Adipocyte (in vitro differentiated cells): ENCODE measurements around the gene ADAMTS18.

Experiments used
- DNase-seq: peaks from one replicate; pipeline ENCODE4 v3.0.0-alpha.2; 2015; ENCODE audit warnings: low read depth
- H3K27me3 ChIP-seq: replicated peaks from 2 replicates; pipeline ENCODE4 v1.7.0; 2013; ENCODE audit warnings: mild to moderate bottlenecking, low read length, moderate library complexity; ENCODE audit not compliant: control insufficient read depth, insufficient read depth
- H3K36me3 ChIP-seq: 2 replicates; pipeline ENCODE4 v1.7.0; 2013; ENCODE audit warnings: low read length, mild to moderate bottlenecking, moderate library complexity; ENCODE audit not compliant: control insufficient read depth, insufficient read depth, severe bottlenecking
- H3K4me1 ChIP-seq: 2 replicates; pipeline ENCODE4 v1.7.0; 2013; ENCODE audit warnings: mild to moderate bottlenecking, low read length, moderate library complexity; ENCODE audit not compliant: control insufficient read depth, insufficient read depth
- H3K4me3 ChIP-seq: 2 replicates; pipeline ENCODE4 v1.7.0; 2013; ENCODE audit warnings: mild to moderate bottlenecking, low read length, moderate library complexity
- H3K9ac ChIP-seq: 2 replicates; pipeline ENCODE4 v1.7.0; 2013; ENCODE audit warnings: mild to moderate bottlenecking, low read length, moderate library complexity
- H3K9me3 ChIP-seq: 2 replicates; pipeline ENCODE4 v1.7.0; 2013; ENCODE audit warnings: mild to moderate bottlenecking, low read length, moderate library complexity; ENCODE audit not compliant: control insufficient read depth

ADAMTS18 gene

GRCh38 chr16:77336637-77337036 is 98.2 kb downstream of the ADAMTS18 start:
- no peak for DNase-seq
- H3K36me3 ChIP-seq = no peaks in the 10 kb centered on the region
- H3K4me3 ChIP-seq = no peak overlapping the region
- H3K9ac ChIP-seq = no peak overlapping the region
- no peaks in the 10 kb centered on the region for H3K9me3 ChIP-seq
- H3K27me3 ChIP-seq = no peaks in the 10 kb centered on the region
- no peaks in the 10 kb centered on the region for H3K4me1 ChIP-seq

- Histone ChIP-seq H3K27me3 (no peaks in the 10 kb centered on the region), H3K4me1 (no peaks in the 10 kb centered on the region), H3K9me3 (no peaks in the 10 kb centered on the region), H3K9ac (no peak overlapping the region), H3K4me3 (no peak overlapping the region), H3K36me3 (no peaks in the 10 kb centered on the region)
- no peak for DNase-seq
Observed at GRCh38 chr16:77335652-77336234, 99.1 kb downstream of the ADAMTS18 start.

GRCh38 chr16:77332792-77333191 is 102.0 kb downstream of the ADAMTS18 start:
- Histone ChIP-seq H3K4me1 (no peaks in the 10 kb centered on the region), H3K27me3 (no peaks in the 10 kb centered on the region), H3K36me3 (no peaks in the 10 kb centered on the region), H3K9me3 (no peaks in the 10 kb centered on the region), H3K4me3 (no peak overlapping the region), H3K9ac (no peak overlapping the region)
- no peak for DNase-seq

GRCh38 chr16:77331802-77332586 is 102.8 kb downstream of the ADAMTS18 start:
- Histone ChIP-seq H3K4me3 (no peak overlapping the region), H3K27me3 (no peaks in the 10 kb centered on the region), H3K9ac (no peak overlapping the region), H3K36me3 (no peaks in the 10 kb centered on the region), H3K9me3 (no peaks in the 10 kb centered on the region), H3K4me1 (no peaks in the 10 kb centered on the region)
- no peak for DNase-seq

GRCh38 chr16:77331043-77331442 is 103.8 kb downstream of the ADAMTS18 start:
- Histone ChIP-seq H3K9me3 (no peaks in the 10 kb centered on the region), H3K9ac (no peak overlapping the region), H3K27me3 (no peaks in the 10 kb centered on the region), H3K36me3 (no peaks in the 10 kb centered on the region), H3K4me3 (no peak overlapping the region), H3K4me1 (no peaks in the 10 kb centered on the region)
- no peak for DNase-seq

- no peaks in the 10 kb centered on the region for H3K36me3 ChIP-seq
- H3K9me3 ChIP-seq = no peaks in the 10 kb centered on the region
- no peak overlapping the region for H3K4me3 ChIP-seq
- no peak for DNase-seq
- H3K27me3 ChIP-seq = no peaks in the 10 kb centered on the region
- H3K4me1 ChIP-seq = no peaks in the 10 kb centered on the region
- H3K9ac ChIP-seq = no peak overlapping the region
Observed at GRCh38 chr16:77330332-77331042, 104.3 kb downstream of the ADAMTS18 start.

GRCh38 chr16:77328768-77329167 is 106.1 kb downstream of the ADAMTS18 start:
- H3K4me1 ChIP-seq = no peaks in the 10 kb centered on the region

GRCh38 chr16:77328274-77328673 is 106.6 kb downstream of the ADAMTS18 start:
- H3K9me3 ChIP-seq = no peaks in the 10 kb centered on the region
- no peaks in the 10 kb centered on the region for H3K4me1 ChIP-seq
- no peaks in the 10 kb centered on the region for H3K36me3 ChIP-seq
- H3K4me3 ChIP-seq = no peak overlapping the region
- H3K27me3 ChIP-seq = peaks cover 3% of the 10 kb centered on the region
- no peak for DNase-seq
- no peak overlapping the region for H3K9ac ChIP-seq

More at GRCh38 chr16:77328768-77329167, 106.1 kb downstream of the ADAMTS18 start:
- H3K4me3 ChIP-seq = no peak overlapping the region
- H3K9me3 ChIP-seq = no peaks in the 10 kb centered on the region
- no peaks in the 10 kb centered on the region for H3K36me3 ChIP-seq
- H3K9ac ChIP-seq = no peak overlapping the region
- no peak for DNase-seq
- H3K27me3 ChIP-seq = peaks cover 2% of the 10 kb centered on the region

GRCh38 chr16:77327717-77328116 is 107.1 kb downstream of the ADAMTS18 start:
- Histone ChIP-seq H3K4me3 (no peak overlapping the region), H3K9ac (no peak overlapping the region), H3K9me3 (no peaks in the 10 kb centered on the region), H3K27me3 (peaks cover 3% of the 10 kb centered on the region), H3K36me3 (no peaks in the 10 kb centered on the region), H3K4me1 (no peaks in the 10 kb centered on the region)
- no peak for DNase-seq

- Histone ChIP-seq H3K9ac (no peak overlapping the region), H3K36me3 (no peaks in the 10 kb centered on the region), H3K4me3 (no peak overlapping the region), H3K9me3 (no peaks in the 10 kb centered on the region), H3K27me3 (peaks cover 3% of the 10 kb centered on the region), H3K4me1 (no peaks in the 10 kb centered on the region)
- DNase-seq = no peak
Observed at GRCh38 chr16:77324729-77325128, 110.1 kb downstream of the ADAMTS18 start.

GRCh38 chr16:77323695-77324094 is 111.1 kb downstream of the ADAMTS18 start:
- Histone ChIP-seq H3K9ac (no peak overlapping the region), H3K36me3 (no peaks in the 10 kb centered on the region), H3K4me1 (no peaks in the 10 kb centered on the region), H3K27me3 (peaks cover 3% of the 10 kb centered on the region), H3K4me3 (no peak overlapping the region), H3K9me3 (no peaks in the 10 kb centered on the region)
- DNase-seq = no peak
